ENCODE data around the gene ITPKC. TPM values are rescaled to one million over a fixed set of nuclear protein-coding genes. Genes with fewer than 3 reads are reported as not detected.

The ITPKC gene
- total and polyA plus RNA-seq, 10 of the 15 experiments (the other 5 are each of a cell fraction or from before 2014, with no cell fraction given), result 0.03 to 6.4 (median 3.5) TPM

DNA sequence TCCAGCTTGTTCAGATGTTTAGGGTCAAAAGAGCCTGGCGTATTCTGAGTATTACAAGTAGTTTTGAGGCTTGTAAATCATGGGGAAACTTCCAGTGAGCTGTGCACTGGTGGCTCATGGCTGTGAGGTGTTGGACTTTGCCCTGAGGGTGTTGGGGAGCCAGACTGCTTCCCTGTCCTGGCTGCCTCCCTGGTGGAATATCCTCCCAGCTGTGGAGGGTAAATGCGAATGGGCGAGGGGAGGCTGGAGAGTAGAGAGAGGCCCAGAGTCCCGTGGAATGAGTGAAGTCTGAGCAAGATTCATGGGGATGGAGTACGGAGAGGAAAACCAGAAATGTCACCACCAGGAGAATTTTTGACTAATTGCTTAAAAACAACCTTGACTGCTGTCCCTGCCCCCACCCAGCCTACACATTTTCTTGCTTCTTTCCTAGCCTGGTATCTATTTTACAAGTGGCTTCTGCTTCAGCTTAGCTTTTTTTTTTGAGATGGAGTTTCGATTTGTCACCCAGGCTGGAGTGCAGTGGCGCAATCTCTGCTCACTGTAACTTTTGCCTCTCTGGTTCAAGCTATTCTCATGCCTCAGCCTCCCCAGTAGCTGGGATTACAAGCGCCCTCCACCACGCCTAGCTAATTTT lies 37.8 kb downstream of the ITPKC start (continued):
- TF ChIP-seq NR2C2 (IDR thresholded peaks at IDR 0.05; ENCODE audit: borderline replicate concordance, control insufficient read depth, insufficient read length, low read depth) (no peak), TAF1 (IDR thresholded peaks at IDR 0.05; ENCODE audit: borderline replicate concordance, low read depth, low read length) (no peak), POU2F2 (IDR thresholded peaks at IDR 0.05; ENCODE audit: borderline replicate concordance, low read depth, low read length) (no peak), SUPT20H (IDR thresholded peaks at IDR 0.05; ENCODE audit: borderline replicate concordance, control insufficient read depth, low read depth, low read length) (no peak), ZNF217 (IDR thresholded peaks at IDR 0.05) (no peak), NFYA (IDR thresholded peaks at IDR 0.05; ENCODE audit: borderline replicate concordance, low read depth, low read length) (no peak), MTA3 (IDR thresholded peaks at IDR 0.05; ENCODE audit: borderline replicate concordance, low read length) (0 out of 2 replicates have a peak, but pooled peaks have one; percentile 43), MXI1 (IDR thresholded peaks at IDR 0.05; ENCODE audit: low read depth, low read length) (no peak), RBBP5 (conservative IDR thresholded peaks at IDR 0.05) (no peak), CHD2 (IDR thresholded peaks at IDR 0.05; ENCODE audit: borderline replicate concordance, low read depth, low read length) (0 out of 2 replicates have a peak, but pooled peaks have one; percentile 6), NBN (IDR thresholded peaks at IDR 0.05) (peak; percentile 81), SRF (IDR thresholded peaks at IDR 0.05; ENCODE audit: low read depth in 2 of 2, low read length in 2 of 2) (no peak), RUNX3 (IDR thresholded peaks at IDR 0.05; ENCODE audit: low read length) (peak; percentile 24; the same call in 1 of the 2 replicates), MLLT1 (IDR thresholded peaks at IDR 0.05) (peak; percentile 57; the same call in 1 of the 2 replicates), CEBPZ (IDR thresholded peaks at IDR 0.05; ENCODE audit: low read depth, low read length) (no peak), RFX5 (IDR thresholded peaks at IDR 0.05; ENCODE audit: low read depth, low read length) (no peak), CREB1 (IDR thresholded peaks at IDR 0.05; ENCODE audit: low read depth) (0 out of 2 replicates have a peak, but pooled peaks have one; percentile 15), ATF7 (IDR thresholded peaks at IDR 0.05; ENCODE audit: low read depth) (peak; percentile 22), POLR2A (IDR thresholded peaks at IDR 0.05; ENCODE audit: low read depth, low read length) (no peak), TCF12 (IDR thresholded peaks at IDR 0.05; ENCODE audit: low read depth, low read length) (no peak), IKZF2 (IDR thresholded peaks at IDR 0.05) (peak; percentile 74 to 85), MTA2 (IDR thresholded peaks at IDR 0.05; ENCODE audit: low read depth) (peak; percentile 44; the same call in 1 of the 2 replicates), CBX3 (IDR thresholded peaks at IDR 0.05; ENCODE audit: borderline replicate concordance, low read depth) (no peak)
- TF ChIP-seq, protein P1, sequence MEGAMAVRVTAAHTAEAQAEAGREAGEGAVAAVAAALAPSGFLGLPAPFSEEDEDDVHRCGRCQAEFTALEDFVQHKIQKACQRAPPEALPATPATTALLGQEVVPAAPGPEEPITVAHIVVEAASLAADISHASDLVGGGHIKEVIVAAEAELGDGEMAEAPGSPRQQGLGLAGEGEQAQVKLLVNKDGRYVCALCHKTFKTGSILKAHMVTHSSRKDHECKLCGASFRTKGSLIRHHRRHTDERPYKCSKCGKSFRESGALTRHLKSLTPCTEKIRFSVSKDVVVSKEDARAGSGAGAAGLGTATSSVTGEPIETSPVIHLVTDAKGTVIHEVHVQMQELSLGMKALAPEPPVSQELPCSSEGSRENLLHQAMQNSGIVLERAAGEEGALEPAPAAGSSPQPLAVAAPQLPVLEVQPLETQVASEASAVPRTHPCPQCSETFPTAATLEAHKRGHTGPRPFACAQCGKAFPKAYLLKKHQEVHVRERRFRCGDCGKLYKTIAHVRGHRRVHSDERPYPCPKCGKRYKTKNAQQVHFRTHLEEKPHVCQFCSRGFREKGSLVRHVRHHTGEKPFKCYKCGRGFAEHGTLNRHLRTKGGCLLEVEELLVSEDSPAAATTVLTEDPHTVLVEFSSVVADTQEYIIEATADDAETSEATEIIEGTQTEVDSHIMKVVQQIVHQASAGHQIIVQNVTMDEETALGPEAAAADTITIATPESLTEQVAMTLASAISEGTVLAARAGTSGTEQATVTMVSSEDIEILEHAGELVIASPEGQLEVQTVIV (IDR thresholded peaks at IDR 0.05; ENCODE audit: borderline replicate concordance, partially characterized antibody), result no peak

Data from GM12878 (cell line).